CD4-positive, CD25-positive, alpha-beta regulatory T cell (primary cell): ENCODE data around the gene IL12RB2. TPM values are rescaled to one million over a fixed set of nuclear protein-coding genes. Genes with fewer than 3 reads are reported as not detected.

Source experiments
- ATAC-seq, 2 donors: fragments of 150-1000 bp; cut with Tn5 transposase; one replicate each; pipeline ENCODE4 v1.10.0; 2021; ENCODE audit warnings: low read depth in 2 of 2, moderate number of reproducible peaks in 2 of 2, moderate library complexity in 1 of 2
- DNase-seq, 3 donors: peaks; one replicate each; pipeline versions ENCODE4 v3.0.0 to v3.0.0-alpha.2; 2012 to 2022; ENCODE audit warnings: mixed read lengths in 1 of 3
- H3K27ac ChIP-seq: one replicate; pipeline ENCODE4 v1.7.0; 2013; ENCODE audit warnings: mild to moderate bottlenecking, low read length; ENCODE audit not compliant: insufficient read depth, poor library complexity, severe bottlenecking
- H3K27me3 ChIP-seq: one replicate; pipeline ENCODE4 v1.7.0; 2013; ENCODE audit warnings: low read length; ENCODE audit not compliant: control insufficient read depth, insufficient read depth
- H3K36me3 ChIP-seq: one replicate; pipeline ENCODE4 v1.7.0; 2013; ENCODE audit warnings: mild to moderate bottlenecking, low read length, moderate library complexity; ENCODE audit not compliant: control insufficient read depth, insufficient read depth
- H3K4me1 ChIP-seq: 2 replicates; pipeline ENCODE4 v1.7.0; 2013; ENCODE audit warnings: mild to moderate bottlenecking, low read length; ENCODE audit not compliant: insufficient read depth, control insufficient read depth, poor library complexity, severe bottlenecking
- H3K4me3 ChIP-seq: one replicate; pipeline ENCODE4 v1.7.0; 2013; ENCODE audit warnings: low read depth, mild to moderate bottlenecking, low read length, moderate library complexity
- H3K9me3 ChIP-seq, 2 experiments: 1 replicate in 1 of 2; 2 replicates in 1 of 2; pipeline ENCODE4 v1.7.0; 2013; ENCODE audit warnings: low read length in 2 of 2, mild to moderate bottlenecking in 1 of 2, moderate library complexity in 1 of 2; ENCODE audit not compliant: control insufficient read depth in 2 of 2
- H3K27ac Mint-ChIP-seq, 3 donors: one replicate each; pipeline ENCODE4 v1.8.0; 2020 to 2022; ENCODE audit warnings: mild to moderate bottlenecking in 3 of 3, mixed read lengths in 3 of 3, moderate library complexity in 2 of 3
- H3K27me3 Mint-ChIP-seq: one replicate; pipeline ENCODE4 v1.8.0; 2022; ENCODE audit warnings: mild to moderate bottlenecking, mixed read lengths
- H3K36me3 Mint-ChIP-seq: one replicate; pipeline ENCODE4 v1.8.0; 2020; ENCODE audit warnings: mixed read lengths
- H3K4me1 Mint-ChIP-seq, 4 donors: one replicate each; pipeline ENCODE4 v1.8.0; 2020 to 2022; ENCODE audit warnings: mixed read lengths in 4 of 4, mild to moderate bottlenecking in 1 of 4
- H3K4me3 Mint-ChIP-seq, 4 donors: one replicate each; pipeline ENCODE4 v1.8.0; 2020 to 2022; ENCODE audit warnings: mild to moderate bottlenecking in 4 of 4, mixed read lengths in 4 of 4, moderate library complexity in 3 of 4
- H3K9me3 Mint-ChIP-seq, 7 donors: one replicate each; pipeline ENCODE4 v1.8.0; 2020 to 2022; ENCODE audit warnings: mixed read lengths in 7 of 7, mild to moderate bottlenecking in 3 of 7, moderate library complexity in 2 of 7
- polyA plus RNA-seq, 4 donors: library from polyadenylated mRNA; unstranded; fragments of 300-500 nt; fragmentation: Illumina TruSeq; gene quantifications; one replicate each; pipeline ENCODE4 v1.2.3, GENCODE V29; 2021
- total RNA-seq: library from RNA; stranded (reverse); gene quantifications from one replicate; pipeline ENCODE4 v1.2.3, GENCODE V29; 2022

IL12RB2 gene, protein sequence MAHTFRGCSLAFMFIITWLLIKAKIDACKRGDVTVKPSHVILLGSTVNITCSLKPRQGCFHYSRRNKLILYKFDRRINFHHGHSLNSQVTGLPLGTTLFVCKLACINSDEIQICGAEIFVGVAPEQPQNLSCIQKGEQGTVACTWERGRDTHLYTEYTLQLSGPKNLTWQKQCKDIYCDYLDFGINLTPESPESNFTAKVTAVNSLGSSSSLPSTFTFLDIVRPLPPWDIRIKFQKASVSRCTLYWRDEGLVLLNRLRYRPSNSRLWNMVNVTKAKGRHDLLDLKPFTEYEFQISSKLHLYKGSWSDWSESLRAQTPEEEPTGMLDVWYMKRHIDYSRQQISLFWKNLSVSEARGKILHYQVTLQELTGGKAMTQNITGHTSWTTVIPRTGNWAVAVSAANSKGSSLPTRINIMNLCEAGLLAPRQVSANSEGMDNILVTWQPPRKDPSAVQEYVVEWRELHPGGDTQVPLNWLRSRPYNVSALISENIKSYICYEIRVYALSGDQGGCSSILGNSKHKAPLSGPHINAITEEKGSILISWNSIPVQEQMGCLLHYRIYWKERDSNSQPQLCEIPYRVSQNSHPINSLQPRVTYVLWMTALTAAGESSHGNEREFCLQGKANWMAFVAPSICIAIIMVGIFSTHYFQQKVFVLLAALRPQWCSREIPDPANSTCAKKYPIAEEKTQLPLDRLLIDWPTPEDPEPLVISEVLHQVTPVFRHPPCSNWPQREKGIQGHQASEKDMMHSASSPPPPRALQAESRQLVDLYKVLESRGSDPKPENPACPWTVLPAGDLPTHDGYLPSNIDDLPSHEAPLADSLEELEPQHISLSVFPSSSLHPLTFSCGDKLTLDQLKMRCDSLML
- total RNA-seq: 43.5 TPM
- 10 to 100 TPM; 11.9 to 20.1 (median 16.4) TPM for polyA plus RNA-seq

DNA sequence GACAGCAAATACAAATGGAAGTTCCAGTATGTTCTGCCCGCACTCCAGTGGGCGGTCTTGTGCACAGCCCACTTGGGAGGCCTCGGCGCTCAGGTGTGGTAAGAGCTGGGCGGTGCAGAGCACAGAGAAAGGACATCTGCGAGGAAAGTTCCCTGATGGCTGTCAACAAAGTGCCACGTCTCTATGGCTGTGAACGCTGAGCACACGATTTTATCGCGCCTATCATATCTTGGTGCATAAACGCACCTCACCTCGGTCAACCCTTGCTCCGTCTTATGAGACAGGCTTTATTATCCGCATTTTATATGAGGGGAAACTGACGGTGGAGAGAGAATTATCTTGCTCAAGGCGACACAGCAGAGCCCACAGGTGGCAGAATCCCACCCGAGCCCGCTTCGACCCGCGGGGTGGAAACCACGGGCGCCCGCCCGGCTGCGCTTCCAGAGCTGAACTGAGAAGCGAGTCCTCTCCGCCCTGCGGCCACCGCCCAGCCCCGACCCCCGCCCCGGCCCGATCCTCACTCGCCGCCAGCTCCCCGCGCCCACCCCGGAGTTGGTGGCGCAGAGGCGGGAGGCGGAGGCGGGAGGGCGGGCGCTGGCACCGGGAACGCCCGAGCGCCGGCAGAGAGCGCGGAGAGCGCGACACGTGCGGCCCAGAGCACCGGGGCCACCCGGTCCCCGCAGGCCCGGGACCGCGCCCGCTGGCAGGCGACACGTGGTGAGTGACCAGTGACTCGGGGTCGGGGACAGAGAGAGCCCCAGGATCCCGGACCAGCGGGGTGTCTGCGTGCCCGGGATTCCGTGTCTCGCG, at the start of gene IL12RB2:
Gene IL12RB2, plus strand, starts transcription at position 623 of the 810 bp plus-strand sequence. CDS start 12,496 bp downstream, outside the sequence.
- H3K36me3 Mint-ChIP-seq: no peaks in the 10 kb centered on the region
- ATAC-seq: peak; percentile 64 to 68
- peaks cover 12% of the 10 kb centered on the region for H3K27me3 Mint-ChIP-seq
- peaks cover 6% of the 10 kb centered on the region for H3K4me1 ChIP-seq
- H3K9me3 Mint-ChIP-seq: peaks cover 0 to 2% (median 0%) of the 10 kb centered on the region in 7 donors
- peaks cover 1 to 42% (median 23%) of the 10 kb centered on the region in 4 donors for H3K4me1 Mint-ChIP-seq
- peak within 1 kb of the TSS; percentile 90 to 99 (median 95) for H3K4me3 Mint-ChIP-seq
- H3K4me3 ChIP-seq: peak within 1 kb of the TSS; percentile 89
- H3K27ac ChIP-seq: peak within 1 kb of the TSS; percentile 60
- H3K36me3 ChIP-seq: no peaks in the 10 kb centered on the region
- H3K27me3 ChIP-seq: no peaks in the 10 kb centered on the region
- H3K9me3 ChIP-seq: no peaks in the 10 kb centered on the region
- DNase-seq: peak; percentile 7 to 82 (median 47)
- peak within 1 kb of the TSS; percentile 74 to 88 (median 84) for H3K27ac Mint-ChIP-seq

DNA sequence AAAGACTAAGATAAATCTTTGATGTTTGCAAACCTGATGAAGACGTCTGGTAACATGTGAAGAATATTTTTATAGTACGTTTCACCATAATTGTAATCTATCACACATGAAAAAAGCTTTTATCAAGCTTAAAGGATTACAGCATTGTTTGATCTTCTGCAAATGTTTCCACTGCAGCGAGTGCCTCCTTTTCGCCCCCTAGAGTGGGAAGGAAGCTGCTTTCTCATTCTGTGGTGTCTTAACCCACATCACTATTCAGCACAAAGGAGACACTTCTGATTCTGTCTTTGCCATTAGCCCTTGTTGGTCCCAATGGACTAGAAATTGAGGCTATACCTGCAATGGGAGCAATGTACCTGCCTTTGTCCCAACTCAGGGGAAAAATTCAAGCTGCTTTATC, 46.0 kb upstream of the IL12RB2 start:
- Histone ChIP-seq H3K36me3 (no peaks in the 10 kb centered on the region), H3K27me3 (no peaks in the 10 kb centered on the region), H3K27ac (no peak overlapping the region), H3K9me3 (no peaks in the 10 kb centered on the region), H3K4me1 (peaks cover 8% of the 10 kb centered on the region), H3K4me3 (no peak overlapping the region)
- no peak overlapping the region for H3K27ac Mint-ChIP-seq
- no peaks in the 10 kb centered on the region for H3K9me3 Mint-ChIP-seq
- peak in 1 of 2 donors; percentile 77 for ATAC-seq
- DNase-seq: peak in 2 of 3 donors; percentile 44 to 49
- peaks cover 12 to 32% (median 23%) of the 10 kb centered on the region in 4 donors for H3K4me1 Mint-ChIP-seq
- H3K36me3 Mint-ChIP-seq: no peaks in the 10 kb centered on the region
- H3K4me3 Mint-ChIP-seq: no peak overlapping the region
- no peaks in the 10 kb centered on the region for H3K27me3 Mint-ChIP-seq

DNA sequence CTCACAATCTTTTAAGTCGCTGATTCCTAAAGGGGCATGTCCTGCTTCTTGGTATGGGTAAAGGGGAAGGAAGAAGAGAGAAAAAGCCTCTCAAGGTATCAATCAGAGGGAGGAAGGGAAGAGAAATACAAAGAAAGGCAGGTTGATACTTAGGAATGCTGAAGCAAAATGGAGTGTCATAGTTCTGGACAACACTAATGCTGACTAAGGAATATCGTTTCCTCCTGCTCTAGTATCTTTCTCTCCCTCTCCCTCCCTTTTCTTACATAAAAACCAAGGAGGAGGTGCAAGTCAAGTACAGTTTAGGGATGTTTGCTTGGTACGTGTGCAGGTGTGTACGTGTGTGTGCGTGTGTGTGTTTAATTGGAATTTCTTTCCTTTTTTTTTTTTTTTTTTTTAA, 44.9 kb upstream of the IL12RB2 start:
- Histone ChIP-seq H3K27me3 (no peaks in the 10 kb centered on the region), H3K4me1 (peaks cover 8% of the 10 kb centered on the region), H3K4me3 (no peak overlapping the region), H3K9me3 (no peaks in the 10 kb centered on the region), H3K36me3 (no peaks in the 10 kb centered on the region), H3K27ac (no peak overlapping the region)
- no peak for DNase-seq
- Mint-ChIP-seq H3K36me3 (no peaks in the 10 kb centered on the region), H3K4me3 (no peak overlapping the region), H3K9me3 (no peaks in the 10 kb centered on the region), H3K27ac (peak overlapping the region in 1 of 3 donors; percentile 47), H3K4me1 (peaks cover 12 to 29% (median 20%) of the 10 kb centered on the region in 4 donors), H3K27me3 (no peaks in the 10 kb centered on the region)
- ATAC-seq: no peak

DNA sequence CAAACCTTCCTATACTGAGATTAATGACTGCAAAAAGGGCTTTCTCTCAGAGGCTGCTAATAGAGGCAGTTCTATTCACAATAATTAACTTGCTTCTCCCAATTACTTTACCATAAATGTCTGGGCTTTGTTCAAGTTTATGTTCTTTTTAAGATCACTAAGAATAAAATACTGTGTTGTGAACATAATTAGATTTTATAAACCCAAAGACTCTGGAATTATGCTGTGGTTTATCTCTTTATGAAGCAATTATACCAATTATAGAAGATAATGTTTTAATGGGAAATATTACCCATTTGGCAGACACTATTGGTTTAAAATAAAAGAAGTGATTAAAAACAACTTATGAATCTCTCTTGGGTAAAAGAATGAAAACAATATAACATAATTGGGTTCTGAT, 43.5 kb upstream of the IL12RB2 start:
- H3K9me3 Mint-ChIP-seq: no peaks in the 10 kb centered on the region
- H3K27ac Mint-ChIP-seq: peak overlapping the region in 1 of 3 donors; percentile 57
- peaks cover 8% of the 10 kb centered on the region for H3K4me1 ChIP-seq
- H3K9me3 ChIP-seq: no peaks in the 10 kb centered on the region
- H3K27me3 ChIP-seq: no peaks in the 10 kb centered on the region
- H3K36me3 Mint-ChIP-seq: no peaks in the 10 kb centered on the region
- no peak overlapping the region for H3K4me3 ChIP-seq
- DNase-seq (no peak), ATAC-seq (no peak)
- no peaks in the 10 kb centered on the region for H3K27me3 Mint-ChIP-seq
- H3K27ac ChIP-seq: no peak overlapping the region
- H3K4me1 Mint-ChIP-seq: peaks cover 12 to 29% (median 20%) of the 10 kb centered on the region in 4 donors
- H3K4me3 Mint-ChIP-seq: peak overlapping the region in 1 of 4 donors; percentile 76
- H3K36me3 ChIP-seq: no peaks in the 10 kb centered on the region

DNA sequence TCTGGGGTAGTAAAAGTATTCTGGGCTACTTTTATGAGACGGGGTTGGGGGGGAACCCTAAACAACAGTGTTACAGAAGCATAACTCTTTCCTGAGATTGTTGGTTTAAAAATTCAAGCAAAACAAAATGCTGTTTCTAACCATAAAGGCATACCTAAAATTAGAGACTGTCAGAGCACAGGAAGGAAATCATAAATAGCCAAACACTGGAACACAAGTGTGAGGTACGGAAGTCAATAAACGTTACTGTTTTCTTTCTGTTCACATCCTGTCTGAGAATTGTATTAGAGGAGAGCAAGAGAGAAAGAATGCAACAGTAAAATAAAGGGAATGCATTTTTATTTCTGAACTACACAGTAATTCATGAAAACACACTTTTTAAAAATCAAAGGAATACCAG, 42.8 kb upstream of the IL12RB2 start:
- Mint-ChIP-seq H3K4me3 (peak overlapping the region in 3 of 4 donors; percentile 50 to 76 (median 73)), H3K27ac (peak overlapping the region in 2 of 3 donors; percentile 57 to 73), H3K36me3 (no peaks in the 10 kb centered on the region), H3K27me3 (no peaks in the 10 kb centered on the region), H3K9me3 (no peaks in the 10 kb centered on the region), H3K4me1 (peaks cover 12 to 29% (median 20%) of the 10 kb centered on the region in 4 donors)
- H3K27ac ChIP-seq: no peak overlapping the region
- peak overlapping the region; percentile 60 for H3K4me3 ChIP-seq
- H3K4me1 ChIP-seq: peaks cover 8% of the 10 kb centered on the region
- no peaks in the 10 kb centered on the region for H3K36me3 ChIP-seq
- ATAC-seq: peak; percentile 54 to 76
- DNase-seq: peak in 2 of 3 donors; percentile 16 to 51
- H3K9me3 ChIP-seq: no peaks in the 10 kb centered on the region
- H3K27me3 ChIP-seq: no peaks in the 10 kb centered on the region

DNA sequence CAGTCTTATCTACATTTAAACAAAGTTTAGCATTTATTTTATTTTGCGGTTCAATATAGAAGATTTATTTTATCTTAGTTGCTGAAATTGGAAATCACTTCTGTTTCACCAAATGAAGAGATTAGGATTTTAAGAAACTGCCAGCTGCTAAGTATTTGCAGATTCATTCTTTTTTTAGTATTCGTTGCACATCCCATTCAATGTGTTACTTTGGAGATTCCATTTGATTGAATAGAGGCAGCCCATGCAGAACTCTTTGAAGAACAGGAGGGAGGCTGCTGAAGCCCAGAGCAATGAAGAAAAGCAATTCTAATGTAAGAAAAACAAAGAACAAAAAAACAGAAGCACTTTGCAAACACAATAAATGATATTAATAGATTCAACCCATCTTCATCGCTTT, 38.6 kb upstream of the IL12RB2 start:
- H3K27me3 ChIP-seq: no peaks in the 10 kb centered on the region
- no peak overlapping the region for H3K4me3 ChIP-seq
- no peak overlapping the region for H3K27ac Mint-ChIP-seq
- peaks cover 4 to 12% (median 9%) of the 10 kb centered on the region in 4 donors for H3K4me1 Mint-ChIP-seq
- H3K4me1 ChIP-seq: peaks cover 7% of the 10 kb centered on the region
- DNase-seq (no peak), ATAC-seq (no peak)
- H3K9me3 ChIP-seq: no peaks in the 10 kb centered on the region
- H3K27me3 Mint-ChIP-seq: no peaks in the 10 kb centered on the region
- H3K27ac ChIP-seq: no peak overlapping the region
- peaks cover 7% of the 10 kb centered on the region for H3K36me3 Mint-ChIP-seq
- H3K4me3 Mint-ChIP-seq: no peak overlapping the region
- no peaks in the 10 kb centered on the region for H3K36me3 ChIP-seq
- peaks cover 0 to 7% (median 0%) of the 10 kb centered on the region in 7 donors for H3K9me3 Mint-ChIP-seq

DNA sequence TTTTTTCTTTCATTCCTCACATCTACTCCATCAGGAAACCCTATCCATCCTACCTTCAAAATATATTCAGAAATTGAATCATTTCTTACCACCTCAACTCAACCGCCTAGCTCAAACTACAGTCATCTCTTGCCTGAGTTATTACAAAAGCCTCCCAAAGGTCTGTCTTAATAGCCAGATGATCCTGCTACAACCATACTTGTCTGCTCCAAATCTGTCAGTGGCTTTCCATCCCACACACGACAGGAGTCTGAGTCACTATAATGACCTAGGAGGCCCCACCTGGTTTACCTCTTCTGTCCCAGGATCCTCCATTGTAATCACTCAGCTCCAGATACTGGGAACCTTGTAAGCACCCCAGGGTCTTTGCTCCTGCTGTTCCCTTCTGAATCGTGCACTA, 37.1 kb upstream of the IL12RB2 start:
- Histone ChIP-seq H3K27me3 (no peaks in the 10 kb centered on the region), H3K4me3 (no peak overlapping the region), H3K4me1 (no peaks in the 10 kb centered on the region), H3K27ac (no peak overlapping the region), H3K9me3 (no peaks in the 10 kb centered on the region), H3K36me3 (no peaks in the 10 kb centered on the region)
- Mint-ChIP-seq H3K4me3 (no peak overlapping the region), H3K4me1 (peaks cover 0 to 9% (median 8%) of the 10 kb centered on the region in 4 donors), H3K27ac (no peak overlapping the region), H3K36me3 (peaks cover 7% of the 10 kb centered on the region), H3K27me3 (no peaks in the 10 kb centered on the region), H3K9me3 (peaks cover 0 to 7% (median 0%) of the 10 kb centered on the region in 7 donors)
- no peak for DNase-seq
- no peak for ATAC-seq
